ENCODE data around the gene SPATA33. TPM values are rescaled to one million over a fixed set of nuclear protein-coding genes. Genes with fewer than 3 reads are reported as not detected.

The SPATA33 gene
- total and polyA plus RNA-seq, 2 donors (not counting 1 experiment from before 2014, with no cell fraction given) = 3.6 to 15.0 TPM

GRCh38 chr16:89717688-89718505, 60.3 kb downstream of the SPATA33 start:
- Histone ChIP-seq H3K4me1 (ENCODE audit: control insufficient read depth in 2 of 2, insufficient read depth in 2 of 2, low read length in 2 of 2) (peaks cover 10 to 16% of the 10 kb centered on the region in 2 donors), H3K4me3 (ENCODE audit: control extremely low read depth in 1 of 5, extremely low read depth in 1 of 5, insufficient read depth in 1 of 5, low read depth in 2 of 5, low read length in 4 of 5) (no peak overlapping the region), H3K36me3 (replicated peaks in 1 of 2; ENCODE audit: control extremely low read depth in 1 of 2, control insufficient read depth in 1 of 2, extremely low read depth in 1 of 2, insufficient read depth in 2 of 2, low read length in 1 of 2) (peaks cover 0 to 3% of the 10 kb centered on the region in 2 experiments), H4K20me1 (ENCODE audit: control insufficient read depth, insufficient read depth, low read length, poor library complexity, severe bottlenecking) (peaks cover 22% of the 10 kb centered on the region), H3K79me2 (ENCODE audit: control insufficient read depth, insufficient read depth, low read length) (peaks cover 26% of the 10 kb centered on the region), H3K9ac (ENCODE audit: low read length) (no peak overlapping the region), H3K4me2 (replicated peaks; ENCODE audit: low read depth, low read length, poor library complexity, severe bottlenecking) (no peak overlapping the region), H3K27ac (ENCODE audit: low read length in 2 of 2) (no peak overlapping the region), H3K27me3 (replicated peaks in 1 of 4; ENCODE audit: control extremely low read depth in 1 of 4, control insufficient read depth in 3 of 4, insufficient read depth in 4 of 4, low read length in 3 of 4) (no peaks in the 10 kb centered on the region), H2AFZ (ENCODE audit: insufficient read depth, low read depth, low read length, poor library complexity, severe bottlenecking) (no peak overlapping the region), H3K9me3 (ENCODE audit: control extremely low read depth in 1 of 3, control insufficient read depth in 2 of 3, insufficient read depth in 1 of 3, low read length in 2 of 3) (peaks cover 0 to 3% (median 0%) of the 10 kb centered on the region in 3 donors)
- Mint-ChIP-seq H3K4me3 (no peak overlapping the region), H3K9me3 (ENCODE audit: insufficient read depth) (no peaks in the 10 kb centered on the region), H3K27ac (no peak overlapping the region), H3K27me3 (no peaks in the 10 kb centered on the region), H3K4me1 (peaks cover 15% of the 10 kb centered on the region)
- no peak for ATAC-seq (ENCODE audit: low read depth)
- 92% methylated on average over 24 of the region's 24 CpGs for WGBS (ENCODE audit: insufficient coverage)
- ChIA-PET POLR2A (interaction anchor here (0.7 kb wide), 1 partner anchor 1144 kb away, joined by 3 read pairs; no protein-coding TSS in a partner anchor), CTCF (interaction anchor here (0.9 kb wide), 1 partner anchor 12 kb away, joined by 4 read pairs; no protein-coding TSS in a partner anchor)
- intact Hi-C loops (cut with micrococcal nuclease) = no loop called here
- no peak for DNase-seq
- TF ChIP-seq, protein P1, sequence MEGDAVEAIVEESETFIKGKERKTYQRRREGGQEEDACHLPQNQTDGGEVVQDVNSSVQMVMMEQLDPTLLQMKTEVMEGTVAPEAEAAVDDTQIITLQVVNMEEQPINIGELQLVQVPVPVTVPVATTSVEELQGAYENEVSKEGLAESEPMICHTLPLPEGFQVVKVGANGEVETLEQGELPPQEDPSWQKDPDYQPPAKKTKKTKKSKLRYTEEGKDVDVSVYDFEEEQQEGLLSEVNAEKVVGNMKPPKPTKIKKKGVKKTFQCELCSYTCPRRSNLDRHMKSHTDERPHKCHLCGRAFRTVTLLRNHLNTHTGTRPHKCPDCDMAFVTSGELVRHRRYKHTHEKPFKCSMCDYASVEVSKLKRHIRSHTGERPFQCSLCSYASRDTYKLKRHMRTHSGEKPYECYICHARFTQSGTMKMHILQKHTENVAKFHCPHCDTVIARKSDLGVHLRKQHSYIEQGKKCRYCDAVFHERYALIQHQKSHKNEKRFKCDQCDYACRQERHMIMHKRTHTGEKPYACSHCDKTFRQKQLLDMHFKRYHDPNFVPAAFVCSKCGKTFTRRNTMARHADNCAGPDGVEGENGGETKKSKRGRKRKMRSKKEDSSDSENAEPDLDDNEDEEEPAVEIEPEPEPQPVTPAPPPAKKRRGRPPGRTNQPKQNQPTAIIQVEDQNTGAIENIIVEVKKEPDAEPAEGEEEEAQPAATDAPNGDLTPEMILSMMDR (IDR thresholded peaks at IDR 0.05) = no peak
- TF ChIP-seq EZH2 (IDR thresholded peaks at IDR 0.05; ENCODE audit: borderline replicate concordance, insufficient read depth, low read depth, low read length, poor library complexity, severe bottlenecking) = no peak

Other genes with a start within 250 kb of the SPATA33 start
- 314 and 320 TPM in 2 replicates for gene ANKRD11, start 167.3 kb upstream of the SPATA33 start, total RNA-seq
- 67.9 and 78.0 TPM in 2 replicates for gene ANKRD11, start 167.3 kb upstream of the SPATA33 start, polyA plus RNA-seq
- 146 and 153 TPM in 2 replicates for gene SPG7, start 149.4 kb upstream of the SPATA33 start, total RNA-seq
- gene SPG7, start 149.4 kb upstream of the SPATA33 start, polyA plus RNA-seq = 157 and 239 TPM in 2 replicates
- gene RPL13, start 97.2 kb upstream of the SPATA33 start, total RNA-seq = 3,172 and 3,184 TPM in 2 replicates
- 8,110 and 11,676 TPM in 2 replicates for gene RPL13, start 97.2 kb upstream of the SPATA33 start, polyA plus RNA-seq
- gene CPNE7, start 82.1 kb upstream of the SPATA33 start, total RNA-seq = 0.61 and 0.76 TPM in 2 replicates
- gene CPNE7, start 82.1 kb upstream of the SPATA33 start, polyA plus RNA-seq = 0.51 and 1.0 TPM in 2 replicates
- gene DPEP1, start 44.2 kb upstream of the SPATA33 start, total RNA-seq = not detected in 2 replicates
- not detected in 2 replicates for gene DPEP1, start 44.2 kb upstream of the SPATA33 start, polyA plus RNA-seq
- gene CHMP1A, start 128 bp upstream of the SPATA33 start, total RNA-seq = 88.1 and 90.0 TPM in 2 replicates
- gene CHMP1A, start 128 bp upstream of the SPATA33 start, polyA plus RNA-seq = 80.4 and 92.6 TPM in 2 replicates
- 114 and 119 TPM in 2 replicates for gene CDK10, start 28.9 kb downstream of the SPATA33 start, total RNA-seq
- 145 and 225 TPM in 2 replicates for gene CDK10, start 28.9 kb downstream of the SPATA33 start, polyA plus RNA-seq
- gene SPATA2L, start 43.9 kb downstream of the SPATA33 start, total RNA-seq = 15.9 and 16.4 TPM in 2 replicates
- 32.1 and 33.0 TPM in 2 replicates for gene SPATA2L, start 43.9 kb downstream of the SPATA33 start, polyA plus RNA-seq
- gene VPS9D1, start 63.1 kb downstream of the SPATA33 start, total RNA-seq = 14.6 and 15.1 TPM in 2 replicates
- gene VPS9D1, start 63.1 kb downstream of the SPATA33 start, polyA plus RNA-seq = 17.0 and 24.0 TPM in 2 replicates
- 82.7 and 87.3 TPM in 2 replicates for gene ZNF276, start 63.7 kb downstream of the SPATA33 start, total RNA-seq
- gene ZNF276, start 63.7 kb downstream of the SPATA33 start, polyA plus RNA-seq = 98.2 and 110 TPM in 2 replicates
- gene FANCA, start 158.8 kb downstream of the SPATA33 start, total RNA-seq = 43.4 and 52.6 TPM in 2 replicates
- 45.8 and 48.4 TPM in 2 replicates for gene FANCA, start 158.8 kb downstream of the SPATA33 start, polyA plus RNA-seq
- gene SPIRE2, start 170.6 kb downstream of the SPATA33 start, total RNA-seq = 2.0 and 2.7 TPM in 2 replicates
- gene SPIRE2, start 170.6 kb downstream of the SPATA33 start, polyA plus RNA-seq = 0.71 and 0.98 TPM in 2 replicates
- 444 and 493 TPM in 2 replicates for gene TCF25, start 215.8 kb downstream of the SPATA33 start, total RNA-seq
- gene TCF25, start 215.8 kb downstream of the SPATA33 start, polyA plus RNA-seq = 200 and 278 TPM in 2 replicates

All from B cell (primary cell).